GM18508 (cell line): ENCODE data around the gene PPARGC1A.

Experiments used
- ATAC-seq: cut with Tn5 transposase; IDR thresholded peaks from one replicate; pipeline ENCODE4 v1.9.1; 2021; ENCODE audit warnings: moderate number of reproducible peaks; ENCODE audit not compliant: insufficient read depth, unreplicated experiment

The PPARGC1A gene

DNA sequence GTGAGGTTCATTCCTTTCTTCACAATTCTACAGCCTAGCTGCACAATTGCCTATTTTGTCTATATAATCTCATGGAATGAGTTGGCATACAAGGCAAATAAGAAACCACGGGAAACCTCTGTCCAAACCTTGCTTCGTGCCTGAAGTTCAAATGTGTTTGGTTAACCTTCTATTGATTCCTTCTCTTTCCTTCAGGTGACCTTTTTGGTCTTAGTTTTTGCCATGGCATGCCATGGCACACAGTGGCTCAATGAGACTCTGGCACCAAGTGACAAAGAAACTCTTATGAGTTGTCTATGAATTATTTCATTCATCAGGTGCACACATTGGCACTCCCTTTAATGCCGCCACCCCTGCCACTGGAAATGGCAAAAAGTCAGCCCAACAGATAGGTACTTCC lies 101.8 kb downstream of the PPARGC1A start:
- no peak for ATAC-seq

DNA sequence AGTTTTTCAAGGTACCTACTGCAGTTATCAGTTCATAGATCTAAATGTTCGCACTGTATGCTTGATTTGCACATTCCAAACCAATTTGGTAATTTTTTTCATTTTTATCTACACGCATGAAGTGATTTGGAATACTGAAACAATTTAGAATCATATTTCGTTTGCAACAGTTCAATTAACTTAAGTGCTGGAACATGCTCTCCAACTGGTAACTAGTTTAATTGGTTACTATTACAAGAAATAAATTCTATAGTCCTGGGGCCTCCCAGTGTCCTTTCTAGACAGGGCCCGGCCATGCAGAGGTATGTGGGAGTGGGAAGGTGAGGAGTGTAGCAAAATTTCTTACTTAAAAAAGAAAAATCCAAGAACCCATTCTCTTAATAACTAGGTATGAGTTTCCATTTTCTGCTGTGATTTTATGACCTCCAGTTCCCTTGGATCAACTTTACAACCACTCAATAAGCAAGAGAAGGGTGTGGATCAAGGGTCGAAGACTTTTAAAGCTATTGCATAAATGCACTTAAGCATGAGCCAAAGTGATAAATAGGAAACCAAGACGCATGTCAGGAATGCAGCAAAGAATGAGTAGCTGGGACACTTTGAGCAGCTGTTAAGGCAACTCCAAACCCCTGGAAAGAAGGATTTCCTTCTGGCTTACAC lies 106.9 kb downstream of the PPARGC1A start:
- no peak for ATAC-seq

DNA sequence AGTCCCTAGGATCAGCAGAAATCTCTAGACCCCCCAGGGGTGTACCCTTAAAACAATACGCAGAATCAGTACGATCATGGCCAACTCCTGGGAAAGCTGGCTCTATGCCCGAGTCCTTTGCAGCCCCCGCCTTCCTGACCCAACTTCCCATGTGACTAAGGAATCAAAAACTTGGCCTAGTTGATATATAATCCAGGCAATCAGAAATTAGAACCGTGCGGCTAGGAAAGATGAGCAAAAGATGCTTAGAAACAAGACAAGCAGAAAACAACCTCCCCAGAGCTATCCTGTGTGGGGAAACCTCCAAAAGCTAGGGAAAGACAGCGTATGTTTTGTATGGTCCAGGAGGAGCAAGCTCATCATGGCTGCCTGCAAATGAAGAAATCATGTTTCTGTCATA lies 110.0 kb downstream of the PPARGC1A start:
- no peak for ATAC-seq

DNA sequence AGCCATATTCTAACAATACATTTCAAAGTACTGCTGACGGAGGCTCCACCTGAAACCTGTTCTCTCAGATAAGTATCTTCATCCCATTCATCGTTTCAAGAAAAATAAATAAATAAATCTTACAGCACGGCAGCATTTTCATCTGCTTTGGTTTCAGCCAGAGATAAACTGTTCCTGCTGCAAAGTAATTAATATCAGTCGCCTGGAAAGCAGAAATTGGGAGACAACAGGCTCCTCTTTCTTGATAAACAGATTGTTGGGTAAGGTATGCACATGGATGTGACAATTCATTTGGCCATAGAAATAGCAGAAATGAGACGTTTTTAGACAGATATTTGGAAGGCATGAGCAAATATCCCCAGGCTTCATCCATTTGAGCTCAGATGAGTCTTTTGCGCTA lies 110.4 kb downstream of the PPARGC1A start:
- ATAC-seq = no peak

DNA sequence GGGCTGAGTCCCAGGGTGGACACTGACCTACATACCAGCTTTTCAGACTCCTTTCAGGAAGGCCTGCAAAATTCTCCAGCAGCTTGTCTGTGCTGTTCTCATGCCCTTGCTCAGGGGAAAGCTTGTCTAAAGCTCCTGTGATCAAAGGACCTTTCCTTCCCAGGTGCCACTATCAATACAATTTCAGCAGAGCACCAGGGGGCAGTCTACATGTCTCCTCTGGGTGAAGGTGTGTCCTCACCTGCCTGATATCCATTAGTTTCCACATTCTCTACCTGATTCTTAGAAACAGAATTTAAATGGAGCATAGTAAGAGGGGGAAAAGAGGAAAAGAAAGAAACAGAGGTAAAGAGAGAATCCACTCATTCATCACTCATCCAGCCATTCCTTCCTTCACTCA lies 114.2 kb downstream of the PPARGC1A start:
- no peak for ATAC-seq

DNA sequence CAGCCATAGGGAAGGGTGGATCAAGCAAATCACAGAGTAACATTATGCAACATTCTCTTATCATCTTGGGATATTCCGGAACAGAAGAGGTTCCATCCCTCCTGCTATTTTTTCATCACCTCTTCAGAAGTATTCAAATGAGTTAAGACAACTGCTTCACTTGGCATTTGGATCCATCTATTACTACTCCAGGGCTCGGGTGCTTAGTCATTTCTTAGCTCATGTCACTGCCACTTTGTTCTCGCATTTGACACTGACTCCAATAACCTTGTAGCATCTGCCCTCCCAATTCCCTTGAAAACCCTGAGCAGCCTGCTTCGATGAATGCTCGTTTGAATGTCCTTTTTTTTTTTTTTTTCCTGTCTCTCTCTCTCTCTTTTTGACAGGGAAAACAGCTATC lies 114.9 kb downstream of the PPARGC1A start:
- no peak for ATAC-seq

DNA sequence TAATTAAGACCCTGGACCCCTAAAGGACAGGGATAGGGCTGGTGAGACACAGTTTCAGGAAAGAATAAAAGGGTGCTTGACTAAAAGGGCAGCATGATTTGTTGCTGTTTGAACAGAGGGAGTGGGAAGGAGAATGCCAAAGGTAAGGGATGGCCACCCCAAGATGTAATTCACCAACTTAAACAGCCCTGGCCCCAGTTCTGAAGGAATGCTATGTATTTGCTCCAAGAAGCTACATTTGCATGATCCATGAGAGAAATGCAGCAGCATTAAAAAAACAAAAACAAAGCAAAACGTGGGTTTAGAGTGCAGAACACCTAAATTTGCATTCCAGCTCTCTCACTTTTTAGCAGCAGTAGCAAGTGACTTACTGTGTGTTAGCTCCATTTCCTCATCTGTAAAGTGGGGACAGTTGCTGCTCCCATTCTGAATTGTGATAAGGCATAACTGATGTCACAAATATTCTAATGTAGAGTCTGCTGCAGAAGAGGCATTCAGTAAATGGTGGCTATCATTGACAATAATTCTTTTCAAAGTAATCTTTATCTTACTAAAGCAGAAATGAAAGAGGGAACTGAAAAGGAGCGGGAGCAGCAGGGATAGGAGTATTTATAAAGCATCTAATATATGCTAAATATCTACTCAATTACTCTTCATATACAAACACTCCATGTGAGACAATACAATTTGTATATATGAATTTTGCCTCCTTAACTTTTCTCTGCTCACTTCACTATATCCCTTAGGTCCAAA lies 115.8 kb downstream of the PPARGC1A start:
- no peak for ATAC-seq

DNA sequence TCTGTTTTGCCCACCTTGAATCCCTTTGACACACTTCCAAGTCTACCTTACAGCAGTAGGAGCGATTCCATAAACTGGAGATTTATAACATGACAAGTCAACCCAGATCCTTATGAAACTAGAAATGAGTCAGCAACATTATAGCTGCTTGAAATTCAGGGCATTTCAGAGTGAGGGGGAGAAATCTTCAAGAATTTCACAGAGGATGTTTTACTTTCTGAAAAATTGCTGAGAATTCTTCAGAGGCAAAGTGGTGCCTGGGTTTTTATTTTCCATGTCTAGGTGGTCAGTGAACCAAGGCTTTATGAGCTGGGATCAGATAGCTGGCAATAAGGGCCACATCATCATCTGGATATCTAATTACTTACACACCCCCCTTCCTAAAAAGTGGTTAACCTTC lies 119.8 kb downstream of the PPARGC1A start:
- ATAC-seq = no peak

DNA sequence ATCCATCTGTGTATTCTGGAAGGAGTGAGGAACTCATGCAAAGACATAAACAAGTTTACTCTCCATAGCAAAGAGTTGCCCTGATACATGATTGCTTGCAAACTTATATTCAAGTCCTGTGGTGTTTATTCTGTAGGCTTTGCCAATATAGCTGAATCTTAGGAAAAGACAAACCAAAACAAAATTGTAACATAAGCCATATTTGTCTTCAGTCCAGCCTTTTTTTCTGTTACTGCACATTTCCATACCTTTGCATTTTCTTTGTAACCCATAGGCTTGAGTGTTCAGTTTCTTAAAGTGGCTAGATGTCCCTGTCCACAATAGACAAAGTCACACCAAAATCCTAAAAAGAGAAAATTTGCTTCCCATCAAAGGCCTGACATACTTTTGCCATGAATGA lies 120.4 kb downstream of the PPARGC1A start:
- no peak for ATAC-seq

DNA sequence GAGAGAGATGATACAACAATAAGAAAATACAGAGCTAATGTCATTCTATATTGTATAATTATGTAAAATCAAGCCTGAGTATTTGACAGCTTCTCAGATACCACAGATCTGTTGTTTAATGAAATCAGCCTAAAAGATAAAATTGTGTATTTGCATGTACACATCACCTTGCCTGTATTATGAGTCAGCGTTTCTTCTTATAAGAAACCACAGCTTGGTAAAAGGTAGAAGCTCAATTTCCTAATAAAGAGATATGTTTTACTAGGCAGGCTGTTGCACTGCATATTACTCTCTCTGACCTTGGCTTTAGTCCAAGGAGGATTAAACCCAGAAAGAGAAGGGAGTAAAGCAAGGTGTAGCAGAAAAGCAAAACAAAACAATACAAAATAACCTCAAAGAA lies 121.3 kb downstream of the PPARGC1A start:
- ATAC-seq = no peak

DNA sequence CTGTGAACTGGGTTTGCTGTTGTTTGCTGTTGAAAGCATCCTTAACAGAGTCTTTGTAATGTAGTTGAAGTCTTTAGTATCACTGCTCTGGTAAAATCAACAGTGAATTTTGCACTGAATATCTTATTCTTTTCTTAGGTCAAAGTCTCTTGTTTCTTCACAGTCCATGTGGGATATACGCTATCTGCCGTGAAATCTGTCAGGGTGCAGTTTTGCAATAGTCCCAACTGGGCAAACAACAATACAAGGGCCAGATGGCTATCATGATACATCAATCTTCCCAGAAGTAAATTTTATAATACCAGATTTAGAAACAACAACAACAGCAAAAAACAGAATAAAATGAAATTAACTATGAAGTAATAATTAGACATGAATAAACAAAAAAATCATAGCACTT lies 123.5 kb downstream of the PPARGC1A start:
- no peak for ATAC-seq

DNA sequence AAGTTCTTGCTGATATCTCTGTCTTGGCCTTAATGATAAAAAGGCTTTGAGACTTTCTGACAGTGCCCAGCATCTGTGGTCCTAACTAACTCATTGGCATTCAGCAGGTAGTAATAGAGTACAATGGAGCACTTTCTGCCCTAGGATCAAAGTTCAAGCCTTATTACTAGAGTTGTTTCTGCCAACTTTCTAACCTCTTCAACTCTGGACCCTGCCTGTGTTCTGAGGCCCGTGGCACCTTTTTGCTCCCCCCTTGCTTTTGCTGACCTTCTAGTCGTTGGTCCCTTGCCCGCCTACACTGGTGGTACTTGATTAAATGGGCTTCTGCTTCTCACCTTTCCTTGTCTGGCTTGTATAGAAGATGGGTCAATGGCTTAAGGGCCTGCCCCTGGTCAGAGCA lies 126.3 kb downstream of the PPARGC1A start:
- no peak for ATAC-seq

DNA sequence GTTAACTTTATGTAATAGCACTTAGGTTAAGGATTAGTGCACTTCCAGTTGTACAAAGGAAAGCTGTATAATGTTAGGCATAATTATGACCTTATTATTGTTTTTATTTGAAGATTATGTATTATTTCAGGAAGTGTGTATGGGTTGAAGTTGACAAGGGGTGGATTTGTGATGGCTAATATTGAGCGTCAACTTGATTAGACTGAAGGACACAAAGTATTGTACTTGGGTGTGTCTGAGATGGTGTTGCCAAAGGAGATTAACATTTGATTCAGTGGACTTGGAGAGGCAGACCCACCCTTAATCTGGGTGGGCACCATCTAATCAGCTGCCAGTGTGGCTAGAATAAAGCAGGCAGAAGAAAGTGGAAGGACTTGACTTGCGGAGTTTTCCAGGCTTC lies 127.3 kb downstream of the PPARGC1A start:
- no peak for ATAC-seq

DNA sequence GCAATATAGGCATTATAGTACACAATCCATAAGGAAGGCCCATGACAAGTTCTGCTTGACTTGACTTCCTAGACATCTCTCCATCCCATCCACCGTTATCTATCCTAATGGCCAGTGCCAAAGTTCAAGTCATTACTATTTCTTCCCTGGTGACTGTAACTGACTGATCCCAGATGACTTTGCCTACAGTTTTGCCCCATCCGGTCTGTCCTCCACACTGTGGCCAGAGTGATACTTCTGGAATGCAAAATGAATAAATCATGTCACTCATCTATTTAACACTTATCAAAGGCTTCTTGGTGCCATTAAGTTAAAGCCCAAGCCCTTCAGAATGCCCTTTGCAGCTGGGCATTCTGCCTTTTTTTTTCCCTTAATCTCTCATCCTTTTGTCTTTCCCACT lies 130.8 kb downstream of the PPARGC1A start:
- ATAC-seq = no peak

DNA sequence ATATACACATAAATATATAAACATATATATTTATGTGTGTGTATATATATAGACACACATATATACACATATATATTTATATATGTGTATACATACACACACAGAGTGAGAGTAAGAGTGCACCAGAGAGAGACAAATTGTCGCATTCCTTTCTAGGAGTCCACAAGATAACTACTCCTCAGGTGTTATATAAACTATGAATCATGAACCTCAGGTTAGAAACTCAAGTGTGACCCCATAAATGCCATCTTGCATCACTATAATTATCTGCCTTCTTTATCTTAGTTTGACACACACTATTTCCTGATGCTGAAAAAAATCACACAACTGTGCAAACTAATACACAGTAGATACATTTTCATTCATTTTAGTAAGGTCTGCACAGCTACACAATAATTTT lies 135.2 kb downstream of the PPARGC1A start:
- ATAC-seq = no peak

DNA sequence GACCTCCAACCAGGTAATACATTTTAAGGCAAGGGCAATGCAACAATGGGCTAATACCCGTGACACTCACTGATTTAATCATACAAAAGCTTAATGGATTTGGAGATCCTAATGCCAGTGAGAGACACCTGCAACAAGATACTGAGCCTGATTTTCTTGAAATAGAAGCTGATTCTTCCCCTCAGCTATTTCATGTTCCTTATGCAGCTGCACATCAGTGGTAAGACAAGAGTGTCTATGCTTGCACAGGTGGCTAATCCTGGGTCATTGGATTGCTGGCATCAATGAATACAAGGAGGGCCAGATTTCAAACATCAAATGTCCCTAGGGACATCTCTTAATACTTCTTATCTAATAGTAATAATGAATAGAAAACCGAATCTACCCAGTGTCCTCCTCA lies 139.7 kb downstream of the PPARGC1A start:
- no peak for ATAC-seq

DNA sequence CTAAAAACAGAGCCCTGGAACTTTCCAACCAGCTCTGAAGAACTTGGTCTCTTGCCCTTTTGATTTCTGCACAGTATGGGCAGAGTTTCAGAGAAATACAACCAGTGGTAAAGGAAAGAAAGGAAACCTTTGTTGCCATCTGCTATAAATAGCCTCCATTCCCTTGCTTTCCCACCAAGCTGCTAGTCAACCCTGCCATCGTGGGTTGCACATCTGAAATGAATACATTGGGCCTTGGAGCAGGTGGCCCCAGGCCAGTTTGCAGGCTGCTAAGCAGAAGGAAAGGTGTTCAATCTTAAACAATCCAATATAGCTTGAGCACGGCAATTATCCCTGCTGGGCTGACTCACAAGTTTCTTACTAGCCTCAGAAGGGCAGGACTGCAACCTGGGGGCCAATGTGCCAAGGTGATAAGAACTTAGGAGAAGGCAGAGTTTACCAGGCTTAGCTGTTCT lies 142.5 kb downstream of the PPARGC1A start:
- ATAC-seq = no peak

DNA sequence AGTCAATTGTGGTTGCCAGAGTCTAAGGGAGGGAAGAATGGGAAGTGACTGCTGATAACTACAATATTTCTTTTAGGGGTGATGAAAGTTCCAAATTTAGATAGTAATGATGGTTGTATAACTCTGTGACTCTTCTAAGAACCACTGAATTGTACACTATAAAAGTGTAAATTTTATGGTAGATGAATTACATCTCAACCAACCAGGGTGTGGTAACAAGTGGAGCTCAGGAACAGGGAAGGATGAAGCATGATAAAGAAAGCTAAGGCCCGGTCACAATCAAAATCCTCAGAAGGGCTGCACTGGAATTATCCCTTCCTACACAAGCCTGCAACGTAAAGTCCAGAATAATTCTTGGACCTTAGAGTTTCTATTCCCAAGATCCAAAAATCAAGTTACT lies 143.2 kb downstream of the PPARGC1A start:
- ATAC-seq = no peak

DNA sequence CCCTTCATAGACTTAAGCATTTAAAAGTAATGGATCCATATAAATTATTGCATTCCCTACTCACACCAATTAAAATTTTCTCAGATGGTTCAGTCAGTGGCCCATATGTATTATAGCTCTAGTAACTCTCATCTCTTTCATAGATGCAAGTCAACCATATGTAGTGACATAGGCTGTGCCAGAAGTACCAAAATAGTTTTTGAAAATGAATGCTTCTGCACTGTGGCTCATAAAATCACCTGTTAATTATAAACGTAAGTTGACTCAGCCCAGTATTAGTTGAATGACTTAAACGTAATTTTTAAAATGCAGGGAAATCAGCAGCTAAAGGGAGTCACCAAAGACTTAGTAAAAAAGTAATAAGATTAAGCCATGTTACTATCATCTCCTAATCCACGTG lies 143.8 kb downstream of the PPARGC1A start:
- ATAC-seq = no peak

DNA sequence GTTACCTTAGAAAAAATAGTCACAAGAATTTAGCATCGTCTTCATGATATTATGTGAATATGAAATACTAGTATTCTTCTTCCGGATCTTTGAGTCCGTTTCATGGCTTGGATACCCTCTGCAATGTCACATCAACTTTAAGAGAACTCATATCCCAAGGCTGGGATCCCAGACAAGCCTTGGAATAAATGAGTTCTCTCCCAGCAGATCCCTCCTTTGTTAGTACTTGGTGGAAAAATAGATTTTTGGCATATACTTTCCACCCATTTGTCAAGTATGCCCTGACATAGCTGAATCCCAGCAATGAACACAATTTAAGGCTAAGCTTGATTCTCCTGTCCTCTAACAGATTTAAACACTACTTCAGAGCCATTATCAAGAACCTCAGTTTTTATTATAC lies 144.5 kb downstream of the PPARGC1A start:
- no peak for ATAC-seq
